Neuronal stem cell (in vitro differentiated cells): ENCODE data around the gene PRSS2. TPM values are rescaled to one million over a fixed set of nuclear protein-coding genes. Genes with fewer than 3 reads are reported as not detected.

Experiments used
- DNase-seq: peaks from one replicate; pipeline ENCODE4 v3.0.0-alpha.2; 2013; ENCODE audit warnings: low spot score
- H2AFZ ChIP-seq: one replicate; pipeline ENCODE4 v1.6.1; 2013; ENCODE audit warnings: mild to moderate bottlenecking, low read length, inconsistent platforms
- H2AK5ac ChIP-seq: 2 replicates; pipeline ENCODE4 v1.6.1; 2013; ENCODE audit warnings: low read depth, mild to moderate bottlenecking, inconsistent platforms, low read length, moderate library complexity, mixed read lengths
- H2BK120ac ChIP-seq: 2 replicates; pipeline ENCODE4 v1.6.1; 2013; ENCODE audit warnings: low read depth, mild to moderate bottlenecking, inconsistent platforms, low read length, moderate library complexity, mixed read lengths
- H2BK12ac ChIP-seq: one replicate; pipeline ENCODE4 v1.6.1; 2013; ENCODE audit warnings: low read length, inconsistent platforms
- H2BK15ac ChIP-seq: 2 replicates; pipeline ENCODE4 v1.6.1; 2013; ENCODE audit warnings: mild to moderate bottlenecking, low read length, inconsistent platforms, mixed read lengths
- H2BK5ac ChIP-seq: one replicate; pipeline ENCODE4 v1.6.1; 2013; ENCODE audit warnings: inconsistent platforms, mild to moderate bottlenecking, low read length, moderate library complexity
- H3K14ac ChIP-seq: one replicate; pipeline ENCODE4 v1.6.1; 2013; ENCODE audit warnings: low read length, inconsistent platforms
- H3K18ac ChIP-seq: 2 replicates; pipeline ENCODE4 v1.6.1; 2013; ENCODE audit warnings: low read length, inconsistent platforms
- H3K23ac ChIP-seq: 2 replicates; pipeline ENCODE4 v1.6.1; 2013; ENCODE audit warnings: low read depth, mild to moderate bottlenecking, mixed read lengths, low read length, inconsistent platforms; ENCODE audit not compliant: poor library complexity
- H3K27ac ChIP-seq: replicated peaks from 3 replicates; pipeline ENCODE4 v1.5.1; 2013; ENCODE audit warnings: low read length, inconsistent platforms
- H3K27me3 ChIP-seq, 3 experiments: 2 replicates each; pipeline ENCODE4 v1.6.1; 2013; ENCODE audit warnings: low read length in 3 of 3, mild to moderate bottlenecking in 2 of 3, inconsistent platforms in 1 of 3, low read depth in 1 of 3, mixed read lengths in 1 of 3, moderate library complexity in 1 of 3; ENCODE audit not compliant: control insufficient read depth in 3 of 3, insufficient read depth in 3 of 3
- H3K36me3 ChIP-seq, 2 donors: replicated peaks in 1 of 2; 2 replicates each; pipeline ENCODE4 v1.6.1; 2013; ENCODE audit warnings: low read length in 2 of 2; ENCODE audit not compliant: control insufficient read depth in 2 of 2, insufficient read depth in 2 of 2
- H3K4ac ChIP-seq: 2 replicates; pipeline ENCODE4 v1.6.1; 2013; ENCODE audit warnings: inconsistent platforms, mild to moderate bottlenecking, low read length, moderate library complexity
- H3K4me1 ChIP-seq, 2 donors: 1 replicate in 1 of 2; 2 replicates in 1 of 2; pipeline ENCODE4 v1.6.1; 2013; ENCODE audit warnings: low read length in 2 of 2, low read depth in 1 of 2; ENCODE audit not compliant: control insufficient read depth in 2 of 2, insufficient read depth in 1 of 2
- H3K4me2 ChIP-seq: one replicate; pipeline ENCODE4 v1.6.1; 2013; ENCODE audit warnings: mild to moderate bottlenecking, low read length, inconsistent platforms; ENCODE audit not compliant: insufficient read depth, poor library complexity, severe bottlenecking
- H3K4me3 ChIP-seq, 2 donors: 2 replicates each; pipeline ENCODE4 v1.5.1; 2013; ENCODE audit warnings: low read length in 2 of 2, mild to moderate bottlenecking in 2 of 2, inconsistent platforms in 1 of 2, moderate library complexity in 1 of 2
- H3K79me1 ChIP-seq: one replicate; pipeline ENCODE4 v1.6.1; 2013; ENCODE audit warnings: low read depth, mild to moderate bottlenecking, inconsistent platforms, low read length, moderate library complexity
- H3K9ac ChIP-seq: one replicate; pipeline ENCODE4 v1.6.1; 2013; ENCODE audit warnings: mild to moderate bottlenecking, low read depth, low read length, inconsistent platforms; ENCODE audit not compliant: poor library complexity
- H3K9me3 ChIP-seq, 2 donors: replicated peaks in 1 of 2; 2 replicates each; pipeline versions ENCODE3 to v1.6.1; 2013; ENCODE audit warnings: low read length in 2 of 2, mild to moderate bottlenecking in 2 of 2, inconsistent platforms in 1 of 2, low read depth in 1 of 2, mixed read lengths in 1 of 2, moderate library complexity in 1 of 2; ENCODE audit not compliant: control insufficient read depth in 2 of 2, insufficient read depth in 1 of 2
- H4K8ac ChIP-seq: one replicate; pipeline ENCODE4 v1.6.1; 2013; ENCODE audit warnings: low read depth, mild to moderate bottlenecking, inconsistent platforms, low read length, moderate library complexity
- H4K91ac ChIP-seq: one replicate; pipeline ENCODE4 v1.6.1; 2013; ENCODE audit warnings: low read length, low read depth, mild to moderate bottlenecking, inconsistent platforms; ENCODE audit not compliant: poor library complexity
- WGBS, 2 donors: extraction: QIAGEN DNeasy Blood & Tissue Kit; methylation state at CpG; one replicate each; pipeline ENCODE4 v1.1.7; 2013; ENCODE audit warnings: missing lambda C conversion rate in 2 of 2, mixed read lengths in 1 of 2; ENCODE audit not compliant: insufficient read length in 2 of 2, insufficient replicate concordance in 1 of 2; ENCODE audit errors: extremely low coverage in 2 of 2; 5-methylcytosine and 5-hydroxymethylcytosine counted together
- polyA plus RNA-seq, 2 experiments: library from polyadenylated mRNA; stranded (reverse); fragments of 200-250 nt; gene quantifications; one replicate each; pipeline ENCODE4 v1.2.3, GENCODE V29; 2013

Gene PRSS2
- polyA plus RNA-seq (2013, experiment 1 of 2) = not detected
- polyA plus RNA-seq (2013, experiment 2 of 2) = not detected

DNA sequence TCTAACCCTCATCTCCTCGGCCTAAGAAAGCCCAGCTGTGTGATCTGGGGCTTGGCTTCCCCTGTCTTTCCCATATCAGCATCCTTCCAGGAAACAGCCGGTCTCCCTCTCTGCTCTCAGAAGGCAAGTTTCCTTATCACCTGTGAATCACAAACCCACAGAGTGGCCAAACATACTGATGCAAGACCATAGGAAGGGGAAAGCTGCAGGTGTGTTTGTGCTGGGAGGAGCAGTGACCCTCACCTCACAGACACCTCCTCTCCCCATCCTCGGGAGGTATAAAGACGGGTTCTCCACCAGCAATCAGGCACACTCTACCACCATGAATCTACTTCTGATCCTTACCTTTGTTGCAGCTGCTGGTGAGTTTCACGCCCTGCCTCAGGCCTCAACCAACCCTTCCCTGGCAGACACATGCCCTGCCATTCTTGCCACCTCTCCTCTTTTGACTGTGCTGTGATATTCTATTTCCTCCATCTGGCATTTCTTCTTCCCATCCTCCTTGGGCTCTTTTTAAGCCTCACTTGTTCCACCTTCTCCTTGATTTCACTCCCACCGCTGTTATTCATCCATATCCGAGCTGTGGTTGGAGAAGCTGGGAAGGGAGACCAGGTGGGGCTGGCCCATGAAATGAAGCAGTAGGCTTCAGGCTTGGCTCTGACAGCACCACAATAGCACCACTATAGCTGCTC lies at the start of gene PRSS2:
Gene PRSS2, plus strand, starts transcription at position 310 of the 692 bp plus-strand sequence. Its CDS starts 13 bp downstream, at position 323.
- Histone ChIP-seq H3K4ac (no peak within 1 kb of the TSS), H3K79me1 (no peaks in the 10 kb centered on the region), H3K27me3 (peaks cover 0 to 1% (median 0%) of the 10 kb centered on the region in 3 experiments), H2BK5ac (no peak within 1 kb of the TSS), H2BK15ac (no peak within 1 kb of the TSS), H3K18ac (peak within 1 kb of the TSS; percentile 39), H3K14ac (no peak within 1 kb of the TSS), H3K27ac (no peak within 1 kb of the TSS), H3K9me3 (no peaks in the 10 kb centered on the region), H3K4me2 (no peak within 1 kb of the TSS), H4K91ac (no peak within 1 kb of the TSS), H3K23ac (no peak within 1 kb of the TSS), H2BK120ac (no peak within 1 kb of the TSS), H3K4me3 (no peak within 1 kb of the TSS), H3K9ac (no peak within 1 kb of the TSS), H2AFZ (no peak within 1 kb of the TSS), H2AK5ac (no peak within 1 kb of the TSS), H3K36me3 (no peaks in the 10 kb centered on the region), H4K8ac (no peak within 1 kb of the TSS), H3K4me1 (no peaks in the 10 kb centered on the region), H2BK12ac (no peak within 1 kb of the TSS)
- DNase-seq = no peak
- WGBS, 2 donors = no CpG with 5 or more reads among the region's 7 CpGs

DNA sequence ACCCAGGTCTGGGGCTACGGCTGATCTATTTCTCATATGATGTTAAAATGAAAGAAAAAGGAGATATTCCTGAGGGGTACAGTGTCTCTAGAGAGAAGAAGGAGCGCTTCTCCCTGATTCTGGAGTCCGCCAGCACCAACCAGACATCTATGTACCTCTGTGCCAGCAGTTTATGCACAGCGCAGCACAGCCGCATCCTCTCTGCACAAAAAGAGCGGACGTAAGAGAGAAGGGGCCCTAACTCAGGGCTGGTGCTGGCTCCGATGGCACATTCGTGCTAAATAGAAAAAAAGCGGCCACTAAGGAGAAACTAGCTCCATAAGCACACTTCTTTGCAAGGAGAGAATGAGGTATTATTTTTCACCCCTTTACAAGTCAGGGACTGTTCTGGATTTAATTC lies 49.8 kb upstream of the PRSS2 start:
- Histone ChIP-seq H3K79me1 (no peaks in the 10 kb centered on the region), H3K4ac (no peak overlapping the region), H3K27me3 (no peaks in the 10 kb centered on the region), H2AK5ac (no peak overlapping the region), H3K36me3 (no peaks in the 10 kb centered on the region), H4K8ac (no peak overlapping the region), H3K4me2 (no peak overlapping the region), H2BK12ac (no peak overlapping the region), H3K14ac (no peak overlapping the region), H3K9ac (no peak overlapping the region), H2BK5ac (no peak overlapping the region), H2BK120ac (no peak overlapping the region), H4K91ac (no peak overlapping the region), H3K4me3 (no peak overlapping the region), H3K27ac (no peak overlapping the region), H3K23ac (no peak overlapping the region), H3K9me3 (no peaks in the 10 kb centered on the region), H3K4me1 (no peaks in the 10 kb centered on the region), H2AFZ (no peak overlapping the region), H2BK15ac (no peak overlapping the region), H3K18ac (peak overlapping the region; percentile 33)
- no CpG with 5 or more reads among the region's 10 CpGs for WGBS, 2 donors
- DNase-seq = no peak

DNA sequence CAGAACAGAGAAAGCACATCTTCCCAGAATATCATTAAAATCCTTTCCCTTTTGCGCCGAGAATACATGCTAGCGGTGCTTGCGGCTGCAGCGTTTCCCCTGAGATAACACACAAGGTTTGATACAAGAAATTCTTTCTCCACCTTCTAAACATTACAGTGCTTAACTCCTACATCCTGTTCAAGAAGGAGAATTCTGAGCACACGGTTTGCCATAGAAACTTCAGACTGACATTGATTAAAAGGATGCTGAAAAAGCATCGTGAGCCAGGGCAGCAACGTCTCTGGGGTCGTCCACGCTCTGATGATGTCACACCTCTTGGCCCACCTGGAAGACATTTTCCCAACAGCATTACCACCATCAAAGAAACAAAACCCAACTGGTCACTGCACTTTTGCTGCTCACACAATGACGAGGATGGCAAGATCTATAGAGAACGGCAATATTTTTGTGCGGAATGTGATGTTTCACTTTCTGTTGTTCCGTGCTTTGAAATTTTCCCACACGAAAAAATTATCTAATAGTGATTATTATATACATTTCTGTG lies 48.4 kb upstream of the PRSS2 start:
- Histone ChIP-seq H4K91ac (no peak overlapping the region), H3K14ac (no peak overlapping the region), H3K4me3 (no peak overlapping the region), H2BK12ac (no peak overlapping the region), H3K27ac (no peak overlapping the region), H3K4ac (no peak overlapping the region), H3K27me3 (no peaks in the 10 kb centered on the region), H3K23ac (no peak overlapping the region), H3K79me1 (no peaks in the 10 kb centered on the region), H2BK120ac (no peak overlapping the region), H3K4me2 (no peak overlapping the region), H4K8ac (no peak overlapping the region), H2AFZ (no peak overlapping the region), H2BK15ac (no peak overlapping the region), H2BK5ac (no peak overlapping the region), H3K4me1 (no peaks in the 10 kb centered on the region), H3K18ac (no peak overlapping the region), H3K9ac (no peak overlapping the region), H3K9me3 (no peaks in the 10 kb centered on the region), H2AK5ac (no peak overlapping the region), H3K36me3 (no peaks in the 10 kb centered on the region)
- WGBS, 2 donors = no CpG with 5 or more reads among the region's 15 CpGs
- no peak for DNase-seq

DNA sequence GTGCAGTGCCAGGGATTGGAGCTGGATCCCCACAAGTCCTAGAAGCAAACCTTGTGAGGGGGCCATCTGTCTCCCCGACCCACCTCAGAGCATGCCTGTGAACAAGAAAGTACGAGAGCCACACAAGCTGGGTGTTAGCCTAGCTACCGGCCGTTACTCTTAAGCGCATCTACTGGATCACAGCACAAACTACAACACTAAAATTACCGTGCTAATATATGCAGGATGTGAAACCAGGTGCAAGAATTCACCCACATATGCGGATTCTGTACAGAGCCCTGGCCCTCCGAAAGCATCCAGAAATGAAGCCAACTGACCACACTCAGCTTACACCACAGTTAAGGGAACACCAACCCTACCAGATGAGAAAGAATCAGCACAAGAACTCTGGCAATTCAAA lies 37.5 kb upstream of the PRSS2 start:
- Histone ChIP-seq H3K4ac (no peak overlapping the region), H2AFZ (no peak overlapping the region), H3K4me2 (no peak overlapping the region), H2BK15ac (no peak overlapping the region), H3K36me3 (no peaks in the 10 kb centered on the region), H3K9me3 (no peaks in the 10 kb centered on the region), H3K4me3 (no peak overlapping the region), H3K27me3 (no peaks in the 10 kb centered on the region), H3K9ac (no peak overlapping the region), H3K79me1 (no peaks in the 10 kb centered on the region), H3K27ac (no peak overlapping the region), H3K23ac (no peak overlapping the region), H3K4me1 (no peaks in the 10 kb centered on the region), H2BK5ac (no peak overlapping the region), H3K14ac (no peak overlapping the region), H2BK12ac (no peak overlapping the region), H3K18ac (no peak overlapping the region), H4K91ac (no peak overlapping the region), H2AK5ac (no peak overlapping the region), H2BK120ac (no peak overlapping the region), H4K8ac (no peak overlapping the region)
- no CpG with 5 or more reads among the region's 8 CpGs for WGBS, 2 donors
- DNase-seq = no peak
